HCT116 (cell line): ENCODE measurements around the gene GBX1. TPM values are rescaled to one million over a fixed set of nuclear protein-coding genes. Genes with fewer than 3 reads are reported as not detected.

Experiments
- ATAC-seq: fragments of 200-7000 bp; cut with Tn5 transposase; 2 replicates; pipeline ENCODE4 v1.9.1; 2020; ENCODE audit warnings: mild to moderate bottlenecking, moderate library complexity
- BruUV-seq: library from RNA; stranded (reverse); fragments of 400-500 nt; replicated peaks from 2 replicates; lab custom pipeline; 2021; lab: Mats Ljungman, UMichigan
- CTCF ChIA-PET: fragments of 300-600 bp; sonication (Branson Sonifier 250); formaldehyde crosslinking; loops from one replicate; lab custom pipeline; 2021; ENCODE audit warnings: antibody characterized with exemption; lab: Charles Lee
- POLR2A ChIA-PET: fragments of 300-600, 350-600 bp; sonication (Branson Sonifier 250); formaldehyde crosslinking; loops from one replicate; lab custom pipeline; 2021; ENCODE audit warnings: antibody characterized with exemption; lab: Charles Lee
- RAD21 ChIA-PET, 2 experiments: fragments of 300-600 bp; sonication (Branson Sonifier 250); formaldehyde crosslinking; loops; one replicate each; lab custom pipeline; 2023; ENCODE audit warnings: low total read pairs in 2 of 2; ENCODE audit not compliant: uncharacterized antibody in 2 of 2, unreplicated experiment in 2 of 2, low non-redundant PET in 1 of 2; lab: Charles Lee
- DNase-seq: peaks from one replicate; pipeline ENCODE4 v3.0.0-alpha.2; 2010; ENCODE audit warnings: low read depth, low spot score
- H2AFZ ChIP-seq: fragments of 200-600 bp; shearing (Covaris generic), sonication (generic); 2 replicates; pipeline ENCODE4 v1.6.1; 2017; ENCODE audit warnings: low read depth, mixed run types, mixed read lengths, antibody characterized with exemption, low read length; ENCODE audit not compliant: poor library complexity, severe bottlenecking
- H3K27ac ChIP-seq: 2 replicates; pipeline ENCODE4 v1.5.1; 2012; ENCODE audit warnings: low read depth, low read length
- H3K27me3 ChIP-seq: fragments of 200-600 bp; sonication (generic); 2 replicates; pipeline ENCODE4 v1.6.1; 2016; ENCODE audit warnings: mixed run types, low read length, mixed read lengths; ENCODE audit not compliant: insufficient read depth
- H3K36me3 ChIP-seq, 2 experiments: fragments of 200-500 bp in 1 of 2; fragments of 200-600 bp in 1 of 2; sonication (Bioruptor generic) in 1 of 2; sonication (generic) in 1 of 2; 2 replicates each; pipeline versions ENCODE4 v1.5.1 to v1.6.1; 2014 to 2016; ENCODE audit warnings: low read length in 2 of 2, inconsistent platforms in 1 of 2, mixed read lengths in 1 of 2, mixed run types in 1 of 2; ENCODE audit not compliant: insufficient read depth in 2 of 2, control insufficient read depth in 1 of 2
- H3K4me1 ChIP-seq, 2 experiments: fragments of 200-600 bp in 1 of 2; sonication (generic) in 1 of 2; 2 replicates each; pipeline versions ENCODE4 v1.5.1 to v1.6.1; 2012 to 2017; ENCODE audit warnings: low read length in 2 of 2, inconsistent platforms in 1 of 2, mild to moderate bottlenecking in 1 of 2, mixed read lengths in 1 of 2, mixed run types in 1 of 2, moderate library complexity in 1 of 2; ENCODE audit not compliant: insufficient read depth in 2 of 2, control insufficient read depth in 1 of 2
- H3K4me2 ChIP-seq: fragments of 200-600 bp; sonication (generic); 2 replicates; pipeline ENCODE4 v1.6.1; 2017; ENCODE audit warnings: mixed run types, low read length, mixed read lengths
- H3K4me3 ChIP-seq, 2 experiments: fragments of 200-600 bp in 1 of 2; sonication (generic) in 1 of 2; replicated peaks in 1 of 2; 2 replicates each; pipeline ENCODE4 v1.5.1; 2011 to 2016; ENCODE audit warnings: low read length in 2 of 2, control low read depth in 1 of 2, low read depth in 1 of 2, mild to moderate bottlenecking in 1 of 2, mixed read lengths in 1 of 2, mixed run types in 1 of 2
- H3K79me2 ChIP-seq: fragments of 200-600 bp; sonication (generic); 2 replicates; pipeline ENCODE4 v1.6.1; 2017; ENCODE audit warnings: mild to moderate bottlenecking, mixed run types, low read length, moderate library complexity, mixed read lengths; ENCODE audit not compliant: insufficient read depth
- H3K9ac ChIP-seq: fragments of 200-600 bp; sonication (generic); 2 replicates; pipeline ENCODE4 v1.6.1; 2016; ENCODE audit warnings: low read length, mixed read lengths
- H3K9me2 ChIP-seq: fragments of 200-600 bp; sonication (generic), shearing (Covaris generic); 2 replicates; pipeline ENCODE4 v1.6.1; 2017; ENCODE audit warnings: mixed run types, mild to moderate bottlenecking, moderate library complexity; ENCODE audit not compliant: insufficient read depth
- H3K9me3 ChIP-seq, 2 experiments: fragments of 200-500 bp in 1 of 2; fragments of 200-600 bp in 1 of 2; sonication (Bioruptor generic) in 1 of 2; sonication (generic) in 1 of 2; 2 replicates each; pipeline ENCODE4 v1.6.1; 2014 to 2017; ENCODE audit warnings: low read length in 2 of 2, mixed read lengths in 2 of 2, inconsistent platforms in 1 of 2, low read depth in 1 of 2, mild to moderate bottlenecking in 1 of 2, mixed run types in 1 of 2, moderate library complexity in 1 of 2; ENCODE audit not compliant: control insufficient read depth in 1 of 2, insufficient read depth in 1 of 2
- H4K20me1 ChIP-seq: fragments of 200-600 bp; sonication (generic), shearing (Covaris generic); 2 replicates; pipeline ENCODE4 v1.6.1; 2017; ENCODE audit warnings: mixed run types, mild to moderate bottlenecking, moderate library complexity; ENCODE audit not compliant: insufficient read depth
- CEBPB ChIP-seq: IDR thresholded peaks from 2 replicates; pipeline ENCODE4 v1.6.1; 2012; ENCODE audit warnings: low read depth
- EGR1 ChIP-seq: IDR thresholded peaks from 2 replicates; pipeline ENCODE4 v1.6.1; 2012; ENCODE audit warnings: low read depth
- EZH2phosphoT487 ChIP-seq: fragments of 200-600 bp; IDR thresholded peaks from 2 replicates; pipeline ENCODE4 v1.6.1; 2018; ENCODE audit warnings: antibody characterized with exemption, borderline replicate concordance
- POLR2AphosphoS5 ChIP-seq: IDR thresholded peaks from 2 replicates; pipeline ENCODE4 v1.6.1; 2011; ENCODE audit warnings: mild to moderate bottlenecking, low read depth, low read length, moderate library complexity
- RAD21 ChIP-seq: IDR thresholded peaks from 2 replicates; pipeline ENCODE4 v1.6.1; 2012; ENCODE audit warnings: low read depth, mild to moderate bottlenecking
- YY1 ChIP-seq: IDR thresholded peaks from 2 replicates; pipeline ENCODE4 v1.6.1; 2011; ENCODE audit warnings: low read length, low read depth, moderate library complexity, mild to moderate bottlenecking; ENCODE audit not compliant: insufficient replicate concordance; ENCODE audit errors: extremely low read depth
- ZNF274 ChIP-seq: fragments of 200-500 bp; sonication (Bioruptor generic); IDR thresholded peaks from 2 replicates; pipeline ENCODE4 v1.6.1; 2014; ENCODE audit warnings: mild to moderate bottlenecking, low read depth, low read length, inconsistent platforms
- intact Hi-C: fragments of 100-400 bp; cut with micrococcal nuclease; formaldehyde crosslinking; loops from 2 replicates; pipeline ENCODE4 v1.10.0; 2022
- total RNA-seq: library from RNA; stranded (reverse); gene quantifications from one replicate; pipeline ENCODE4 v1.2.1, GENCODE V29; 2021; ENCODE audit not compliant: unreplicated experiment
- TF ChIP-seq, protein P1 (sequence below), 3 experiments: fragments of 200-600 bp in 1 of 3; sonication (generic) in 1 of 3; IDR thresholded peaks in 2 of 3; conservative IDR thresholded peaks in 1 of 3; 2 replicates each; pipeline ENCODE4 v1.5.1; 2012 to 2017; ENCODE audit warnings: low read depth in 2 of 3, low read length in 2 of 3, antibody characterized with exemption in 1 of 3, borderline replicate concordance in 1 of 3, control low read depth in 1 of 3, mild to moderate bottlenecking in 1 of 3, mixed read lengths in 1 of 3, mixed run types in 1 of 3, moderate library complexity in 1 of 3; ENCODE audit not compliant: insufficient read depth in 1 of 3
- TF ChIP-seq, protein P2 (sequence below): IDR thresholded peaks from 2 replicates; pipeline ENCODE4 v1.6.1; 2012
- TF ChIP-seq, protein P3 (sequence below): IDR thresholded peaks from 2 replicates; pipeline ENCODE4 v1.6.1; 2012; ENCODE audit warnings: low read depth

GBX1 gene
- total RNA-seq, 1 experiment from 2014 or later, result 0.86 TPM

DNA sequence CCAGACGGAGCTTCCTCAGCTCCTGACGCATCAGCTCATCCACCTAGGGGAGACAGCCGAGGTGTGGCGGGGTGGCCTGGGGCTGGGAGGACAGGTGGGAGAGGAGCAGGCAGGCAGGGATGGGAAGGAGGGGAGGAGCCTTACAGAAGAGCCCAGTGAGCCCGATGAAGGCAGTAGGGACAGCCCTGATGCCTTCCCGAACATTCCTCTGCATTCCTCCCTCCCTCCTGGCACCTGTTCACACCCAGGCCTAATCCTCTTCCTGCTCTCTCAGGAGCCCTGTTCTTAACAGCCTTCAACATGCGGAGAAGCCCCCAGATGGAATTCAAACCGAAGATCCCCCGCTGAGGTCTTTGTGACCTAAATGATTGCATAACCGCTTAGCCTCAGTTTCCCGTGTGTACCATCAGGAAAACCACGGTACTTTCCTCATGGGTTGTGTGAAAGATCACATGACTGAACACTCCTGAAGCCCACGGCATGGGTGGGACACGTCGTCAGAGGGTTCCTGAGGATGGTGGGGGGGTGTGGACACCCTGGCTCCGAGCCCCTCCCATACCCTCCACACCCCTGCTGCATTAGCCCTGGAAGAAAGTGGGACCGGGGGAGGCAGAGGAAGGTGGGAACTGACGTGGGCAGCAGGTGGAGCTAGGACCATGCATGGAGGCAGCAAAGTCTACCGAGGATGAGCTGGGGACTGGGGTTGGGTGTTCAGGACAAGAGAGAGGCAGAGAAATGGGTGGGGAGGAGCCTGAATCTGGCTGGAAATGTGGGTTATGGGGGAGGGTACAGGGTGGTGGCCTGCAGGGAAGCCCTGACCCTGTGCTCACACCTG, 28.3 kb upstream of the GBX1 start:
- intact Hi-C loops, result no loop called here
- Histone ChIP-seq H3K27me3 (peaks cover 18% of the 10 kb centered on the region; the same call in 1 of the 2 replicates), H3K9me3 (no peaks in the 10 kb centered on the region), H2AFZ (no peak overlapping the region), H4K20me1 (no peaks in the 10 kb centered on the region), H3K9me2 (no peaks in the 10 kb centered on the region), H3K27ac (no peak overlapping the region), H3K4me2 (no peak overlapping the region), H3K79me2 (no peaks in the 10 kb centered on the region), H3K36me3 (no peaks in the 10 kb centered on the region), H3K9ac (no peak overlapping the region), H3K4me3 (no peak overlapping the region), H3K4me1 (no peaks in the 10 kb centered on the region)
- DNase-seq, result no peak
- RAD21 ChIA-PET, result no interaction called here
- BruUV-seq, result no TSS peak
- TF ChIP-seq YY1 (no peak), POLR2AphosphoS5 (no peak), EGR1 (no peak), CEBPB (no peak), EZH2phosphoT487 (no peak), RAD21 (no peak), ZNF274 (no peak)
- TF ChIP-seq, protein P1, sequence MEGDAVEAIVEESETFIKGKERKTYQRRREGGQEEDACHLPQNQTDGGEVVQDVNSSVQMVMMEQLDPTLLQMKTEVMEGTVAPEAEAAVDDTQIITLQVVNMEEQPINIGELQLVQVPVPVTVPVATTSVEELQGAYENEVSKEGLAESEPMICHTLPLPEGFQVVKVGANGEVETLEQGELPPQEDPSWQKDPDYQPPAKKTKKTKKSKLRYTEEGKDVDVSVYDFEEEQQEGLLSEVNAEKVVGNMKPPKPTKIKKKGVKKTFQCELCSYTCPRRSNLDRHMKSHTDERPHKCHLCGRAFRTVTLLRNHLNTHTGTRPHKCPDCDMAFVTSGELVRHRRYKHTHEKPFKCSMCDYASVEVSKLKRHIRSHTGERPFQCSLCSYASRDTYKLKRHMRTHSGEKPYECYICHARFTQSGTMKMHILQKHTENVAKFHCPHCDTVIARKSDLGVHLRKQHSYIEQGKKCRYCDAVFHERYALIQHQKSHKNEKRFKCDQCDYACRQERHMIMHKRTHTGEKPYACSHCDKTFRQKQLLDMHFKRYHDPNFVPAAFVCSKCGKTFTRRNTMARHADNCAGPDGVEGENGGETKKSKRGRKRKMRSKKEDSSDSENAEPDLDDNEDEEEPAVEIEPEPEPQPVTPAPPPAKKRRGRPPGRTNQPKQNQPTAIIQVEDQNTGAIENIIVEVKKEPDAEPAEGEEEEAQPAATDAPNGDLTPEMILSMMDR (IDR thresholded peaks at IDR 0.05 in 2 of 3, conservative IDR thresholded peaks at IDR 0.05 in 1 of 3; ENCODE audit: borderline replicate concordance in 1 of 3, insufficient read depth in 1 of 3, low read depth in 2 of 3, low read length in 2 of 3), result no peak
- TF ChIP-seq, protein P2, sequence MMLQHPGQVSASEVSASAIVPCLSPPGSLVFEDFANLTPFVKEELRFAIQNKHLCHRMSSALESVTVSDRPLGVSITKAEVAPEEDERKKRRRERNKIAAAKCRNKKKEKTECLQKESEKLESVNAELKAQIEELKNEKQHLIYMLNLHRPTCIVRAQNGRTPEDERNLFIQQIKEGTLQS, result no peak
- TF ChIP-seq, protein P3, sequence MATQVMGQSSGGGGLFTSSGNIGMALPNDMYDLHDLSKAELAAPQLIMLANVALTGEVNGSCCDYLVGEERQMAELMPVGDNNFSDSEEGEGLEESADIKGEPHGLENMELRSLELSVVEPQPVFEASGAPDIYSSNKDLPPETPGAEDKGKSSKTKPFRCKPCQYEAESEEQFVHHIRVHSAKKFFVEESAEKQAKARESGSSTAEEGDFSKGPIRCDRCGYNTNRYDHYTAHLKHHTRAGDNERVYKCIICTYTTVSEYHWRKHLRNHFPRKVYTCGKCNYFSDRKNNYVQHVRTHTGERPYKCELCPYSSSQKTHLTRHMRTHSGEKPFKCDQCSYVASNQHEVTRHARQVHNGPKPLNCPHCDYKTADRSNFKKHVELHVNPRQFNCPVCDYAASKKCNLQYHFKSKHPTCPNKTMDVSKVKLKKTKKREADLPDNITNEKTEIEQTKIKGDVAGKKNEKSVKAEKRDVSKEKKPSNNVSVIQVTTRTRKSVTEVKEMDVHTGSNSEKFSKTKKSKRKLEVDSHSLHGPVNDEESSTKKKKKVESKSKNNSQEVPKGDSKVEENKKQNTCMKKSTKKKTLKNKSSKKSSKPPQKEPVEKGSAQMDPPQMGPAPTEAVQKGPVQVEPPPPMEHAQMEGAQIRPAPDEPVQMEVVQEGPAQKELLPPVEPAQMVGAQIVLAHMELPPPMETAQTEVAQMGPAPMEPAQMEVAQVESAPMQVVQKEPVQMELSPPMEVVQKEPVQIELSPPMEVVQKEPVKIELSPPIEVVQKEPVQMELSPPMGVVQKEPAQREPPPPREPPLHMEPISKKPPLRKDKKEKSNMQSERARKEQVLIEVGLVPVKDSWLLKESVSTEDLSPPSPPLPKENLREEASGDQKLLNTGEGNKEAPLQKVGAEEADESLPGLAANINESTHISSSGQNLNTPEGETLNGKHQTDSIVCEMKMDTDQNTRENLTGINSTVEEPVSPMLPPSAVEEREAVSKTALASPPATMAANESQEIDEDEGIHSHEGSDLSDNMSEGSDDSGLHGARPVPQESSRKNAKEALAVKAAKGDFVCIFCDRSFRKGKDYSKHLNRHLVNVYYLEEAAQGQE, result no peak
- ATAC-seq, result no peak; the same call in 1 of the 2 replicates
- CTCF ChIA-PET, result no interaction called here
- POLR2A ChIA-PET, result no interaction called here
